Breast epithelium (tissue), 3 donors: Measurements from ENCODE around the gene PRPSAP2.

Source experiments
- POLR2A ChIP-seq: fragments of 450-650 bp; IDR thresholded peaks from one replicate; pipeline ENCODE4 v1.6.1; 2016; ENCODE audit warnings: antibody characterized with exemption, mild to moderate bottlenecking, moderate library complexity
- POLR2AphosphoS5 ChIP-seq, 3 donors: sonication (generic); formaldehyde crosslinking; IDR thresholded peaks; one replicate each; pipeline ENCODE4 v1.6.1; 2017; ENCODE audit warnings: antibody characterized with exemption in 3 of 3
- TF ChIP-seq, protein P1 (sequence below), 3 donors: fragments of 450-650 bp; IDR thresholded peaks; one replicate each; pipeline ENCODE4 v1.5.1; 2016 to 2017; ENCODE audit warnings: antibody characterized with exemption in 3 of 3, mild to moderate bottlenecking in 3 of 3, moderate library complexity in 3 of 3

DNA sequence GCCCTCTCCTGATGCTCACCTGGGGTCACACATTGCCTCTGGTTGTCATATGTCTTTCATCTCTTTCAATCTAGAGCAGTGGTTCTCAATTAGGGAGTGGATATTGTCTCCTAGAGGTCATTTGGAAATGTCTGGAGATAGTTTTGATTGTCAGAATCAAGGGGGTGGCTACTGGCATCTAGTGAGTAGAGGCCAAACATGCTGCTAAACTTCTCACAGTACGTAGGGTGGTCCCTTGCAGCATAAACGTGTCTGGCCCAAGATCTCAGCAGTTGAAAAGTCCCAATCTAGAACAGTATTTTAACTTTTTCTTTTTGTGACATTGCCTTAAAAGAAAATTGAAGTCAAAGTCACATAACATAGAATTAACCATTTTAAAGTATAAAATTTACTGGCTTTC lies 63.6 kb downstream of the PRPSAP2 start:
- TF ChIP-seq, protein P1, sequence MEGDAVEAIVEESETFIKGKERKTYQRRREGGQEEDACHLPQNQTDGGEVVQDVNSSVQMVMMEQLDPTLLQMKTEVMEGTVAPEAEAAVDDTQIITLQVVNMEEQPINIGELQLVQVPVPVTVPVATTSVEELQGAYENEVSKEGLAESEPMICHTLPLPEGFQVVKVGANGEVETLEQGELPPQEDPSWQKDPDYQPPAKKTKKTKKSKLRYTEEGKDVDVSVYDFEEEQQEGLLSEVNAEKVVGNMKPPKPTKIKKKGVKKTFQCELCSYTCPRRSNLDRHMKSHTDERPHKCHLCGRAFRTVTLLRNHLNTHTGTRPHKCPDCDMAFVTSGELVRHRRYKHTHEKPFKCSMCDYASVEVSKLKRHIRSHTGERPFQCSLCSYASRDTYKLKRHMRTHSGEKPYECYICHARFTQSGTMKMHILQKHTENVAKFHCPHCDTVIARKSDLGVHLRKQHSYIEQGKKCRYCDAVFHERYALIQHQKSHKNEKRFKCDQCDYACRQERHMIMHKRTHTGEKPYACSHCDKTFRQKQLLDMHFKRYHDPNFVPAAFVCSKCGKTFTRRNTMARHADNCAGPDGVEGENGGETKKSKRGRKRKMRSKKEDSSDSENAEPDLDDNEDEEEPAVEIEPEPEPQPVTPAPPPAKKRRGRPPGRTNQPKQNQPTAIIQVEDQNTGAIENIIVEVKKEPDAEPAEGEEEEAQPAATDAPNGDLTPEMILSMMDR (IDR thresholded peaks at IDR 0.05), result no peak
- TF ChIP-seq POLR2AphosphoS5 (IDR thresholded peaks at IDR 0.05), result no peak
- TF ChIP-seq POLR2A, result no peak
